ENCODE measurements around the gene PHF12. TPM values are rescaled to one million over a fixed set of nuclear protein-coding genes. Genes with fewer than 3 reads are reported as not detected.

The PHF12 gene
- total and polyA plus RNA-seq, 2 of the 13 experiments (the other 11 are each of a cell fraction or from before 2014, with no cell fraction given), result 9.8 to 17.1 TPM

DNA sequence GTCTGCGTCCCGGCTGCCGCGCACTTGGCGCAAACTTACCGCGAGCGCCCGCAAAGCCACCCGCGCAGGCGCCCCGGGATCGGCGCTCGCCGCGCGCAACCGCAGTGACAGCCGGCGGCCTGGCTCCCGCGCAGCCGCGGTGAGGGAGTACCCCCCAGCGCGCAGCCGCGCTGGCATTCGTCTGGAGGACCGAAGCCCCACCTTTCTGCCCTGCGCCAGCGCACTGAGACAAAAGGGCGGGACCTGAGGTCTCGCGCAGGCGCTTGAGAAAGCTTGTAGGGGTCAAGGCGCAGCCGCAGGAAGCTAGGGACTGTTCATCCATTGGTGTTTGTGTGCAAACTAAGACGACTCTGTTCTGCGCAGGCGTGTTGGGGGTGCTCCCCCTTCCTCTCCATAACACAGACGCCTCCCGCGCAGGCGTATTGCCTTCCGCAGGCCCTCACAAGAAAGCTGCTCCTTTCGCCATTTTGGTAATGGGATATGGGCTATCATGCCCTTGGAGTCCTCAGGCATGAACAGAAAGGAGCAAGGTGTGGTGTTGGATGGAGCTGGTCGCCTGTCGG is at the start of gene PHF12 (continued):
- no peak for TF ChIP-seq ZNF552 (CRISPR knock-in tag; IDR thresholded peaks at IDR 0.05; ENCODE audit: borderline replicate concordance)
- no peak for TF ChIP-seq DPF2 (CRISPR knock-in tag; IDR thresholded peaks at IDR 0.05; ENCODE audit: borderline replicate concordance, low read depth)
- TF ChIP-seq TFAP4 (IDR thresholded peaks at IDR 0.05; ENCODE audit: borderline replicate concordance, low read depth), result no peak
- no peak for TF ChIP-seq ZNF264 (CRISPR knock-in tag; IDR thresholded peaks at IDR 0.05)
- 0 out of 2 replicates have a peak, but pooled peaks have one; percentile 17 for TF ChIP-seq ISL2 (CRISPR knock-in tag; IDR thresholded peaks at IDR 0.05)
- TF ChIP-seq ZNF367 (CRISPR knock-in tag; IDR thresholded peaks at IDR 0.05; ENCODE audit: borderline replicate concordance), result no peak
- TF ChIP-seq TCF7L2 (IDR thresholded peaks at IDR 0.05; ENCODE audit: low read depth, low read length), result no peak
- TF ChIP-seq ZFX (CRISPR knock-in tag; IDR thresholded peaks at IDR 0.05; ENCODE audit: low read depth), result peak; percentile 82
- TF ChIP-seq ZNF773 (CRISPR knock-in tag; IDR thresholded peaks at IDR 0.05; ENCODE audit: borderline replicate concordance), result no peak
- TF ChIP-seq, protein P1, sequence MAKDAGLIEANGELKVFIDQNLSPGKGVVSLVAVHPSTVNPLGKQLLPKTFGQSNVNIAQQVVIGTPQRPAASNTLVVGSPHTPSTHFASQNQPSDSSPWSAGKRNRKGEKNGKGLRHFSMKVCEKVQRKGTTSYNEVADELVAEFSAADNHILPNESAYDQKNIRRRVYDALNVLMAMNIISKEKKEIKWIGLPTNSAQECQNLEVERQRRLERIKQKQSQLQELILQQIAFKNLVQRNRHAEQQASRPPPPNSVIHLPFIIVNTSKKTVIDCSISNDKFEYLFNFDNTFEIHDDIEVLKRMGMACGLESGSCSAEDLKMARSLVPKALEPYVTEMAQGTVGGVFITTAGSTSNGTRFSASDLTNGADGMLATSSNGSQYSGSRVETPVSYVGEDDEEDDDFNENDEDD (CRISPR knock-in tag; IDR thresholded peaks at IDR 0.05; ENCODE audit: borderline replicate concordance), result peak; percentile 8
- TF ChIP-seq SAFB2 (CRISPR knock-in tag; IDR thresholded peaks at IDR 0.05; ENCODE audit: borderline replicate concordance, low read depth), result no peak; the same call in 1 of the 2 replicates
- peak; percentile 92 for TF ChIP-seq YY1 (IDR thresholded peaks at IDR 0.05; ENCODE audit: insufficient read depth, insufficient replicate concordance, low read depth, low read length)
- 0 out of 2 replicates have a peak, but pooled peaks have one; percentile 57 for TF ChIP-seq BRCA1 (CRISPR knock-in tag; IDR thresholded peaks at IDR 0.05)
- TF ChIP-seq SP5 (CRISPR knock-in tag; IDR thresholded peaks at IDR 0.05; ENCODE audit: borderline replicate concordance, low read depth), result no peak; the same call in 1 of the 2 replicates
- no peak for TF ChIP-seq ZNF7 (CRISPR knock-in tag; IDR thresholded peaks at IDR 0.05)
- peak; percentile 99 for TF ChIP-seq NAIF1 (CRISPR knock-in tag; IDR thresholded peaks at IDR 0.05; ENCODE audit: borderline replicate concordance)
- TF ChIP-seq LCORL (IDR thresholded peaks at IDR 0.05), result no peak
- TF ChIP-seq LCORL (CRISPR knock-in tag; IDR thresholded peaks at IDR 0.05), result no peak
- TF ChIP-seq TCF12 (IDR thresholded peaks at IDR 0.05), result no peak
- no peak for TF ChIP-seq TCF12 (CRISPR knock-in tag; IDR thresholded peaks at IDR 0.05)
